HepG2 (cell line): ENCODE results near the gene NOM1. TPM values are rescaled to one million over a fixed set of nuclear protein-coding genes. Genes with fewer than 3 reads are reported as not detected.

Experiments used
- ATAC-seq: fragments of 200-7000 bp; cut with Tn5 transposase; 3 replicates; pipeline ENCODE4 v1.9.1; 2020; ENCODE audit warnings: mild to moderate bottlenecking, moderate library complexity
- BruUV-seq: library from RNA; stranded (reverse); fragments of 400-500 nt; replicated peaks from 2 replicates; lab custom pipeline; 2021; lab: Mats Ljungman, UMichigan
- CTCF ChIA-PET: fragments of 300-600 bp; formaldehyde crosslinking; extraction: SDS; loops from one replicate; lab custom pipeline; 2021; ENCODE audit warnings: low total read pairs, inconsistent platforms, low intra/inter-chr PET ratio; lab: Yijun Ruan, JAX
- POLR2A ChIA-PET: fragments of 350-600 bp; sonication (Branson Sonifier 250); formaldehyde crosslinking; loops from one replicate; lab custom pipeline; 2020; ENCODE audit warnings: antibody characterized with exemption, inconsistent platforms; lab: Yijun Ruan, JAX
- DNase-seq: peaks from one replicate; pipeline ENCODE4 v3.0.0-alpha.2; 2015; ENCODE audit warnings: low spot score
- FAIRE-seq: peaks from 3 replicates; lab custom pipeline; 2011; peaks lifted over from hg19 to GRCh38; lab: Jason Lieb, UNC
- H2AFZ ChIP-seq: one replicate; pipeline ENCODE4 v1.6.1; 2011; ENCODE audit warnings: low read length, inconsistent platforms
- H3K27ac ChIP-seq: fragments of 300-600 bp; 3 replicates; pipeline ENCODE4 v1.8.0; 2011; ENCODE audit warnings: mixed run types, mild to moderate bottlenecking, mixed read lengths, low read length, inconsistent platforms; ENCODE audit not compliant: insufficient read depth; ENCODE audit errors: extremely low read length
- H3K27me3 ChIP-seq, 2 experiments: fragments of 200-600 bp in 1 of 2; 2 replicates in 1 of 2; 3 replicates in 1 of 2; pipeline versions ENCODE4 v1.6.0 to v1.8.0; 2011; ENCODE audit warnings: low read length in 2 of 2, mild to moderate bottlenecking in 2 of 2, moderate library complexity in 2 of 2, inconsistent platforms in 1 of 2; ENCODE audit not compliant: insufficient read depth in 2 of 2, control insufficient read depth in 1 of 2
- H3K36me3 ChIP-seq, 2 experiments: fragments of 200-600 bp in 1 of 2; replicated peaks in 1 of 2; 2 replicates in 1 of 2; 3 replicates in 1 of 2; pipeline versions ENCODE4 v1.5.1 to v1.8.0; 2011; ENCODE audit warnings: low read length in 2 of 2, inconsistent platforms in 1 of 2; ENCODE audit not compliant: insufficient read depth in 2 of 2, control insufficient read depth in 1 of 2
- H3K4me1 ChIP-seq: 2 replicates; pipeline ENCODE4 v1.5.1; 2012; ENCODE audit warnings: low read length, inconsistent platforms; ENCODE audit not compliant: insufficient read depth
- H3K4me2 ChIP-seq: 2 replicates; pipeline ENCODE4 v1.6.0; 2011; ENCODE audit warnings: low read depth, low read length, inconsistent platforms
- H3K4me3 ChIP-seq, 3 experiments: fragments of 200-600 bp in 1 of 3; sonication (generic), shearing (Covaris generic) in 1 of 3; replicated peaks in 1 of 3; 2 replicates each; pipeline ENCODE4 v1.5.1; 2011 to 2016; ENCODE audit warnings: low read length in 3 of 3, inconsistent platforms in 2 of 3, low read depth in 2 of 3, mild to moderate bottlenecking in 2 of 3, control low read depth in 1 of 3, mixed read lengths in 1 of 3; ENCODE audit not compliant: insufficient read depth in 1 of 3
- H3K79me2 ChIP-seq: one replicate; pipeline ENCODE4 v1.6.1; 2011; ENCODE audit warnings: low read length, inconsistent platforms; ENCODE audit not compliant: insufficient read depth
- H3K9ac ChIP-seq: 2 replicates; pipeline ENCODE4 v1.6.0; 2011; ENCODE audit warnings: mild to moderate bottlenecking, low read depth, low read length, inconsistent platforms; ENCODE audit not compliant: insufficient read depth
- H3K9me3 ChIP-seq: 2 replicates; pipeline ENCODE4 v1.5.1; 2012; ENCODE audit warnings: mild to moderate bottlenecking, low read length
- H4K20me1 ChIP-seq: 2 replicates; pipeline ENCODE4 v1.6.0; 2011; ENCODE audit warnings: inconsistent platforms, mild to moderate bottlenecking, low read length, moderate library complexity; ENCODE audit not compliant: insufficient read depth
- BCLAF1 ChIP-seq: fragments of 450-650 bp; IDR thresholded peaks from 2 replicates; pipeline ENCODE4 v1.6.1; 2017; ENCODE audit warnings: mild to moderate bottlenecking
- HIVEP1 ChIP-seq: sonication (generic); formaldehyde crosslinking; IDR thresholded peaks from 2 replicates; pipeline ENCODE4 v1.4.0; 2020; ENCODE audit warnings: mild to moderate bottlenecking, missing genetic modification reagents
- RERE ChIP-seq: IDR thresholded peaks from 2 replicates; pipeline ENCODE4 v1.6.1; 2016; ENCODE audit warnings: low read depth, missing genetic modification reagents, missing compliant biosample characterization
- SOX13 ChIP-seq, 3 experiments: fragments of 450-650 bp in 1 of 3; sonication (generic) in 1 of 3; formaldehyde crosslinking in 1 of 3; IDR thresholded peaks in 2 of 3; conservative IDR thresholded peaks in 1 of 3; 2 replicates each; pipeline versions ENCODE4 v1.5.0 to v1.6.1; 2016 to 2020; ENCODE audit warnings: antibody characterized with exemption in 1 of 3, mild to moderate bottlenecking in 1 of 3, missing compliant biosample characterization in 1 of 3, missing genetic modification reagents in 1 of 3, moderate library complexity in 1 of 3
- TOE1 ChIP-seq: sonication (generic); formaldehyde crosslinking; IDR thresholded peaks from 2 replicates; pipeline ENCODE4 v1.4.0; 2020; ENCODE audit warnings: mild to moderate bottlenecking, missing genetic modification reagents
- ZNF441 ChIP-seq: sonication (generic); formaldehyde crosslinking; IDR thresholded peaks from 2 replicates; pipeline ENCODE4 v1.7.0; 2021; ENCODE audit warnings: missing genetic modification reagents, borderline replicate concordance
- whole genome bisulfite sequencing: methylation state at CpG from one replicate; pipeline ENCODE4 v1.1.6; 2017; ENCODE audit warnings: low lambda C conversion rate; 5-methylcytosine and 5-hydroxymethylcytosine counted together
- in situ Hi-C: cut with HindIII; loops from 2 replicates; pipeline ENCODE4 v1.10.0; 2017; ENCODE audit warnings: low pct_unique_long_range_greater_than_20kb; ENCODE audit not compliant: extremely low pct_ligation_motif_present
- intact Hi-C: fragments of 100-400 bp; cut with micrococcal nuclease; formaldehyde crosslinking; loops from one replicate; pipeline ENCODE4 v1.10.0; 2022; ENCODE audit not compliant: unreplicated experiment
- polyA plus RNA-seq, 8 experiments: library from polyadenylated mRNA; depleted of rRNA in 3 of 8; stranded (reverse) in 7 of 8; unstranded in 1 of 8; fragments of >200 nt; fragmentation: Illumina TruSeq in 4 of 8; extraction: Trizol in 4 of 8; gene quantifications; 2 replicates each; pipeline versions ENCODE4 v1.2.1 to v1.2.3, GENCODE V29; 2011 to 2016; ENCODE audit warnings: low read depth in 4 of 8, missing spikeins in 1 of 8, mixed read lengths in 1 of 8; ENCODE audit not compliant: insufficient read depth in 1 of 8
- total RNA-seq, 5 experiments: library from RNA; depleted of rRNA; stranded (reverse); fragments of >200 nt; fragmentation: Illumina TruSeq; extraction: Trizol; gene quantifications; 2 replicates each; pipeline ENCODE4 v1.2.3, GENCODE V29; 2016; ENCODE audit warnings: low read depth in 1 of 5

Gene NOM1
- total and polyA plus RNA-seq, 2 of the 13 experiments (the other 11 are each of a cell fraction or from before 2014, with no cell fraction given), result 14.2 to 26.2 TPM

DNA sequence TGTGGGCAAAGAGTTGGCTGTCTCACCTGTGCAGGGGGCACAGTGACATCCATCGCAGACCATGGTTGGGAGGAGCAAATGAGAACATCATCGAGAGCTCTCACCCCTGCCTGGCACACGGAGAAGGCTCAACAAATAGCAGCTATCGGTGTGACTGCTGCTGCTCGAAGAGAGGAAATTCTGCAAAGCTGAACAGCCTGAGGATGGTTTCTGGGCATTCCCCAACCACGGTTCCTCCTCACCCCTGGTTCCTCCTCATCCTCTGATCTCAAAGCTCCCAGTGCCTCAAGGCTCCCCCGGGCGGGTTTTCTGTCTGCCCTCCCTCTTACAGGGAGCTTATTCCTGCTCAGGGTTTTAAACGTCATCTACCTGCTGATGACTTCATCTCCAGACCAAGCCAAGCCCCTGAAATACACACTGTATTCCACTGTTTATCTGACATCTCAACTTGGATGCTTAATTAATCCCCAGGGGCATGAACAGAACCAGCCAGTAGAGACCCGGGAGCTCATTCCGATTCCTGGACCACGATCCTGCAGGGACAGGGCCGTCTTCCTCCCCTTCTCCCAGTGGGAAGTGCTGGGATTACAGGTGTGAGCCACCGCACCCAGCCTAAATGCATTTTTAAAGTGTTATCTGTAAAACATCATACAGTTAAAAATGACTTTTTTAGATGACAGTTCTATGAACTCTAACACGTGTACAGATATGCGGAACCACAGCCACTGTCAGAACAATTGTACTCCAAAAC, 19.5 kb upstream of the NOM1 start (continued):
- TF ChIP-seq RERE (CRISPR knock-in tag), result no peak
- TF ChIP-seq, all 625 proteins: peak for 0

- H3K36me3 ChIP-seq, result no peaks in the 10 kb centered on the region
- no peak for DNase-seq
- 0 out of 2 replicates have a peak, but pooled peaks have one; percentile 48 for TF ChIP-seq ZNF441 (CRISPR knock-in tag)
- no peak for TF ChIP-seq BCLAF1
- no peak for TF ChIP-seq SOX13 (IDR thresholded peaks at IDR 0.05)
- TF ChIP-seq SOX13 (CRISPR knock-in tag; conservative IDR thresholded peaks at IDR 0.05 in 1 of 2, IDR thresholded peaks at IDR 0.05 in 1 of 2), result peak in 1 of 2 experiments; percentile 22; a peak in 1 of 4 replicates
- TF ChIP-seq HIVEP1 (CRISPR knock-in tag), result no peak
- TF ChIP-seq TOE1 (CRISPR knock-in tag), result no peak
- TF ChIP-seq, all 625 proteins: peak for 2
- no TSS peak for BruUV-seq
- Histone ChIP-seq H2AFZ (no peak overlapping the region), H3K9me3 (no peaks in the 10 kb centered on the region), H3K79me2 (no peaks in the 10 kb centered on the region), H3K9ac (no peak overlapping the region), H3K4me2 (no peak overlapping the region), H3K4me3 (no peak overlapping the region), H4K20me1 (no peaks in the 10 kb centered on the region), H3K4me1 (peaks cover 6% of the 10 kb centered on the region), H3K27ac (no peak overlapping the region), H3K27me3 (peaks cover 2 to 39% of the 10 kb centered on the region in 2 experiments; a peak in 3 of 5 replicates)
- in situ Hi-C loops, result no loop called here
- intact Hi-C loops, result no loop called here
- FAIRE-seq (no peak), ATAC-seq (peak; percentile 49; the same call in 2 of the 3 replicates)
- CTCF ChIA-PET, result no interaction called here
- WGBS, result 8% methylated on average over 7 of the region's 7 CpGs
- POLR2A ChIA-PET, result no interaction called here
Measured at GRCh38 chr7:156932006-156932405, 17.5 kb upstream of the NOM1 start.
